Tibial nerve (tissue), 4 donors: ENCODE data around the gene SHROOM3. TPM values are rescaled to one million over a fixed set of nuclear protein-coding genes. Genes with fewer than 3 reads are reported as not detected.
"Not testable (repeated sequence)": the region's sequence is repeated elsewhere in the genome, so short reads cannot be mapped to it uniquely, and the experiment has no call there.

Source experiments
- DNase-seq, 2 donors: peaks; one replicate each; pipeline ENCODE4 v3.0.0-alpha.2; 2019; ENCODE audit warnings: low spot score in 2 of 2
- H3K27ac ChIP-seq, 4 donors: fragments of 200-600 bp; sonication (generic) in 3 of 4; one replicate each; pipeline ENCODE4 v1.5.1; 2017 to 2019; ENCODE audit warnings: mild to moderate bottlenecking in 1 of 4
- H3K27me3 ChIP-seq, 2 donors: fragments of 200-600 bp; sonication (generic) in 1 of 2; one replicate each; pipeline versions ENCODE4 v1.5.1 to v1.6.0; 2017 to 2019
- H3K36me3 ChIP-seq, 3 donors: fragments of 200-600 bp; sonication (generic); one replicate each; pipeline ENCODE4 v1.5.1; 2018 to 2019
- H3K4me1 ChIP-seq, 4 donors: fragments of 200-600 bp; sonication (generic) in 3 of 4; one replicate each; pipeline ENCODE4 v1.5.1; 2017 to 2019
- H3K4me3 ChIP-seq, 4 donors: fragments of 200-600 bp; sonication (generic) in 3 of 4; one replicate each; pipeline ENCODE4 v1.5.1; 2017 to 2019; ENCODE audit warnings: mild to moderate bottlenecking in 1 of 4, moderate library complexity in 1 of 4
- H3K9me3 ChIP-seq, 4 donors: fragments of 200-600 bp; sonication (generic) in 3 of 4; one replicate each; pipeline ENCODE4 v1.5.1; 2017 to 2019
- CTCF ChIP-seq, 5 experiments: fragments of 200-600 bp in 3 of 5; fragments of 450-650 bp in 2 of 5; sonication (generic) in 3 of 5; IDR thresholded peaks; one replicate each; pipeline ENCODE4 v1.5.1; 2016 to 2019; ENCODE audit warnings: antibody characterized with exemption in 5 of 5, mild to moderate bottlenecking in 3 of 5, moderate library complexity in 2 of 5
- EP300 ChIP-seq, 2 donors: sonication (generic); formaldehyde crosslinking; IDR thresholded peaks; one replicate each; pipeline ENCODE4 v1.6.1; 2017; ENCODE audit warnings: antibody characterized with exemption in 2 of 2, mild to moderate bottlenecking in 1 of 2
- POLR2A ChIP-seq, 2 donors: fragments of 450-650 bp; IDR thresholded peaks; one replicate each; pipeline ENCODE4 v1.6.1; 2017; ENCODE audit warnings: antibody characterized with exemption in 2 of 2, mild to moderate bottlenecking in 2 of 2, moderate library complexity in 2 of 2
- WGBS, 2 donors: methylation state at CpG; one replicate each; pipeline ENCODE4 v1.1.5; 2018; 5-methylcytosine and 5-hydroxymethylcytosine counted together
- total RNA-seq, 4 donors: library from RNA; depleted of rRNA; stranded (reverse); fragments of >200 nt; gene quantifications; one replicate each; pipeline ENCODE4 v1.1.0, GENCODE V29; 2016

SHROOM3 gene
- total RNA-seq, 4 donors from 2014 or later = 28.0 to 49.8 (median 37.9) TPM

GRCh38 chr4:76420762-76421581 lies 14.1 kb upstream of the SHROOM3 start, which contains the start of gene CCDC158:
Gene CCDC158 (minus strand): TSS chr4:76421141. CDS start chr4:76403207, 17,934 bp downstream.
- WGBS, 2 donors = 3 to 15% methylated on average over 51 to 79 of the region's 79 CpGs
- Histone ChIP-seq H3K4me3 (peak within 1 kb of the TSS; percentile 29 to 72 (median 50)), H3K9me3 (no peaks in the 10 kb centered on the region), H3K4me1 (peaks cover 0 to 17% (median 0%) of the 10 kb centered on the region in 4 donors), H3K27ac (peak within 1 kb of the TSS in 3 of 4 donors; percentile 2 to 71 (median 43)), H3K27me3 (no peaks in the 10 kb centered on the region), H3K36me3 (peaks cover 0 to 5% (median 0%) of the 10 kb centered on the region in 3 donors)
- TF ChIP-seq CTCF (IDR thresholded peaks at IDR 0.05) (no peak), POLR2A (IDR thresholded peaks at IDR 0.05) (no peak), EP300 (IDR thresholded peaks at IDR 0.05) (no peak)
- DNase-seq = no peak

- not testable (repeated sequence) for H3K9me3 ChIP-seq, H3K36me3 ChIP-seq, DNase-seq, H3K27ac ChIP-seq, H3K4me3 ChIP-seq, H3K27me3 ChIP-seq
- peaks cover 0 to 17% (median 0%) of the 10 kb centered on the region in 4 donors for H3K4me1 ChIP-seq
- WGBS, 2 donors = 95% methylated on average over 20 to 23 of the region's 27 CpGs
Measured at GRCh38 chr4:76423159-76423558, 11.9 kb upstream of the SHROOM3 start.

- no peak for DNase-seq
- TF ChIP-seq POLR2A (IDR thresholded peaks at IDR 0.05) (no peak), CTCF (IDR thresholded peaks at IDR 0.05) (peak in 1 of 5 experiments; percentile 10)
- H3K9me3 ChIP-seq = no peaks in the 10 kb centered on the region
- 67 to 75% methylated on average over 2 of the region's 2 CpGs for WGBS, 2 donors
- peaks cover 0 to 8% (median 0%) of the 10 kb centered on the region in 4 donors for H3K4me1 ChIP-seq
- H3K27me3 ChIP-seq = no peaks in the 10 kb centered on the region
- H3K27ac ChIP-seq = no peak overlapping the region
- no peak overlapping the region for H3K4me3 ChIP-seq
- no peaks in the 10 kb centered on the region for H3K36me3 ChIP-seq
Measured at GRCh38 chr4:76426272-76426671, 8.8 kb upstream of the SHROOM3 start.

- DNase-seq = no peak
- Histone ChIP-seq H3K4me1 (peaks cover 0 to 4% (median 0%) of the 10 kb centered on the region in 4 donors), H3K4me3 (no peak overlapping the region), H3K27me3 (no peaks in the 10 kb centered on the region), H3K27ac (no peak overlapping the region), H3K9me3 (no peaks in the 10 kb centered on the region), H3K36me3 (no peaks in the 10 kb centered on the region)
- TF ChIP-seq POLR2A (IDR thresholded peaks at IDR 0.05) (no peak), CTCF (IDR thresholded peaks at IDR 0.05) (no peak), EP300 (IDR thresholded peaks at IDR 0.05) (no peak)
- 88 to 97% methylated on average over 1 of the region's 1 CpG for WGBS, 2 donors
Measured at GRCh38 chr4:76429636-76430035, 5.4 kb upstream of the SHROOM3 start.

- Histone ChIP-seq H3K27ac (no peak overlapping the region), H3K4me3 (no peak overlapping the region), H3K4me1 (peaks cover 0 to 14% (median 0%) of the 10 kb centered on the region in 4 donors), H3K36me3 (no peaks in the 10 kb centered on the region), H3K27me3 (no peaks in the 10 kb centered on the region), H3K9me3 (no peaks in the 10 kb centered on the region)
- 39 to 42% methylated on average over 15 of the region's 15 CpGs for WGBS, 2 donors
- no peak for TF ChIP-seq POLR2A (IDR thresholded peaks at IDR 0.05)
- peak; percentile 49 to 67 (median 65) for TF ChIP-seq CTCF (IDR thresholded peaks at IDR 0.05)
- DNase-seq = peak in 1 of 2 donors; percentile 33
Measured at GRCh38 chr4:76430519-76431388, 4.3 kb upstream of the SHROOM3 start.
